Natural killer cell (primary cell): Measurements from ENCODE around the gene PLVAP. TPM values are rescaled to one million over a fixed set of nuclear protein-coding genes. Genes with fewer than 3 reads are reported as not detected.
"Not testable (repeated sequence)": the region's sequence is repeated elsewhere in the genome, so short reads cannot be mapped to it uniquely, and the experiment has no call there.

Experiments
- ATAC-seq, 3 donors: fragments of 150-1000 bp in 2 of 3; fragments of 200-7000 bp in 1 of 3; cut with Tn5 transposase; 1 replicate in 1 of 3; 2 replicates in 2 of 3; pipeline ENCODE4 v1.10.0; 2021; ENCODE audit warnings: mild to moderate bottlenecking in 2 of 3, moderate library complexity in 2 of 3
- DNase-seq, 2 donors: peaks; one replicate each; pipeline versions ENCODE4 v3.0.0 to v3.0.0-alpha.2; 2013 to 2021; ENCODE audit warnings: mixed read lengths in 1 of 2
- H3K27ac ChIP-seq: one replicate; pipeline ENCODE4 v1.5.1; 2013; ENCODE audit warnings: mild to moderate bottlenecking, low read length
- H3K27me3 ChIP-seq: one replicate; pipeline ENCODE4 v1.6.1; 2013; ENCODE audit warnings: low read length; ENCODE audit not compliant: control insufficient read depth, insufficient read depth
- H3K36me3 ChIP-seq: one replicate; pipeline ENCODE4 v1.6.1; 2013; ENCODE audit warnings: low read length; ENCODE audit not compliant: control insufficient read depth, insufficient read depth
- H3K4me1 ChIP-seq: one replicate; pipeline ENCODE4 v1.6.1; 2013; ENCODE audit warnings: low read length; ENCODE audit not compliant: control insufficient read depth, insufficient read depth
- H3K4me3 ChIP-seq: one replicate; pipeline ENCODE4 v1.5.1; 2013; ENCODE audit warnings: low read length
- H3K9me3 ChIP-seq: one replicate; pipeline ENCODE4 v1.6.1; 2013; ENCODE audit warnings: low read length; ENCODE audit not compliant: control insufficient read depth, insufficient read depth
- H3K27ac Mint-ChIP-seq, 2 donors: one replicate each; pipeline ENCODE4 v1.8.0; 2022; ENCODE audit warnings: mild to moderate bottlenecking in 2 of 2, mixed read lengths in 2 of 2, moderate library complexity in 1 of 2
- H3K27me3 Mint-ChIP-seq, 2 donors: one replicate each; pipeline ENCODE4 v1.8.0; 2022; ENCODE audit warnings: low read depth in 2 of 2, mixed read lengths in 2 of 2
- H3K36me3 Mint-ChIP-seq: one replicate; pipeline ENCODE4 v1.8.0; 2022; ENCODE audit warnings: mixed read lengths
- H3K4me1 Mint-ChIP-seq, 2 donors: one replicate each; pipeline ENCODE4 v1.8.0; 2022; ENCODE audit warnings: mixed read lengths in 2 of 2
- H3K4me3 Mint-ChIP-seq: one replicate; pipeline ENCODE4 v1.8.0; 2022; ENCODE audit warnings: mild to moderate bottlenecking, moderate library complexity, mixed read lengths
- H3K9me3 Mint-ChIP-seq, 2 donors: one replicate each; pipeline ENCODE4 v1.8.0; 2022; ENCODE audit warnings: mixed read lengths in 2 of 2
- WGBS: methylation state at CpG from one replicate; pipeline ENCODE4 v1.1.7; 2013; ENCODE audit warnings: missing lambda C conversion rate; ENCODE audit not compliant: insufficient coverage; 5-methylcytosine and 5-hydroxymethylcytosine counted together
- intact Hi-C: fragments of 100-400 bp; cut with micrococcal nuclease; formaldehyde crosslinking; loops from one replicate; pipeline ENCODE4 v1.14.2; 2022
- total RNA-seq, 4 donors: library from RNA; stranded (reverse); fragments of 120-200 nt in 1 of 4; gene quantifications; one replicate each; pipeline versions ENCODE4 v1.2.3 to v1.2.4, GENCODE V29; 2013 to 2022
- TF ChIP-seq, protein P1 (sequence below): fragments of 200-600 bp; IDR thresholded peaks from one replicate; pipeline ENCODE4 v1.8.0; 2022; ENCODE audit warnings: antibody characterized with exemption

Gene PLVAP
- total RNA-seq, 3 donors from 2014 or later (not counting 1 experiment from before 2014, with no cell fraction given), result 0.33 to 0.53 TPM; not detected in 1

GRCh38 chr19:17370026-17370587, 7.0 kb downstream of the PLVAP start:
- Histone ChIP-seq H3K4me1 (peaks cover 6% of the 10 kb centered on the region), H3K27me3 (no peaks in the 10 kb centered on the region), H3K4me3 (no peak overlapping the region), H3K36me3 (no peaks in the 10 kb centered on the region), H3K9me3 (no peaks in the 10 kb centered on the region), H3K27ac (no peak overlapping the region)
- Mint-ChIP-seq H3K27me3 (peaks cover 0 to 7% of the 10 kb centered on the region in 2 donors), H3K4me1 (peaks cover 0 to 6% of the 10 kb centered on the region in 2 donors), H3K36me3 (no peaks in the 10 kb centered on the region), H3K9me3 (no peaks in the 10 kb centered on the region), H3K4me3 (no peak overlapping the region), H3K27ac (no peak overlapping the region)
- 13% methylated on average over 6 of the region's 8 CpGs for WGBS
- ATAC-seq (peak; percentile 32 to 74 (median 55)), DNase-seq (no peak)
- TF ChIP-seq, protein P1, sequence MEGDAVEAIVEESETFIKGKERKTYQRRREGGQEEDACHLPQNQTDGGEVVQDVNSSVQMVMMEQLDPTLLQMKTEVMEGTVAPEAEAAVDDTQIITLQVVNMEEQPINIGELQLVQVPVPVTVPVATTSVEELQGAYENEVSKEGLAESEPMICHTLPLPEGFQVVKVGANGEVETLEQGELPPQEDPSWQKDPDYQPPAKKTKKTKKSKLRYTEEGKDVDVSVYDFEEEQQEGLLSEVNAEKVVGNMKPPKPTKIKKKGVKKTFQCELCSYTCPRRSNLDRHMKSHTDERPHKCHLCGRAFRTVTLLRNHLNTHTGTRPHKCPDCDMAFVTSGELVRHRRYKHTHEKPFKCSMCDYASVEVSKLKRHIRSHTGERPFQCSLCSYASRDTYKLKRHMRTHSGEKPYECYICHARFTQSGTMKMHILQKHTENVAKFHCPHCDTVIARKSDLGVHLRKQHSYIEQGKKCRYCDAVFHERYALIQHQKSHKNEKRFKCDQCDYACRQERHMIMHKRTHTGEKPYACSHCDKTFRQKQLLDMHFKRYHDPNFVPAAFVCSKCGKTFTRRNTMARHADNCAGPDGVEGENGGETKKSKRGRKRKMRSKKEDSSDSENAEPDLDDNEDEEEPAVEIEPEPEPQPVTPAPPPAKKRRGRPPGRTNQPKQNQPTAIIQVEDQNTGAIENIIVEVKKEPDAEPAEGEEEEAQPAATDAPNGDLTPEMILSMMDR, result no peak
- intact Hi-C loops, result no loop called here

DNA sequence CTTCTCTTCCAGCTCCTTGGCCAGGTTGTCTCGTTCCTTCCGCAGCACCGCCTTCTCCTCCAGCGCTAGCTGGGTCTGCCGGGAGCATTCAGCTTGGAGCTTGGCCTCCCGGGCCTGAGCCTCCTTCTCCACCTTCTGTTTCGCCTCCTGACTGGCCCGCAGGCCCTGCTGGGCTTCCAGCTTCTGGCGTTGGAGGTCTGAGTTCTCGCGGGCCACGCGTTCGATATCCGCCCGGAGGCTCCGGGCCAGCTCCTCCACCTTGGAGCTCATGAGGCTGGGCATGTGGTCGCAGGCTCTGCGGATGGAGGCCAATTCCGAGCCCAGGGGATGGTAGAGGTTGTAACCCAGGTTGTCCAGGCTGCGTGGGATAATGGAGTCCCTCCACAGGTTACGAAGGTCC, 11.8 kb downstream of the PLVAP start:
- Mint-ChIP-seq H3K27ac (no peak overlapping the region), H3K4me1 (peaks cover 0 to 6% of the 10 kb centered on the region in 2 donors), H3K4me3 (no peak overlapping the region), H3K27me3 (peaks cover 0 to 7% of the 10 kb centered on the region in 2 donors), H3K36me3 (no peaks in the 10 kb centered on the region), H3K9me3 (no peaks in the 10 kb centered on the region)
- Histone ChIP-seq H3K27ac (no peak overlapping the region), H3K4me1 (peaks cover 6% of the 10 kb centered on the region), H3K27me3 (no peaks in the 10 kb centered on the region), H3K36me3 (no peaks in the 10 kb centered on the region), H3K9me3 (no peaks in the 10 kb centered on the region), H3K4me3 (no peak overlapping the region)
- intact Hi-C loops, result no loop called here
- TF ChIP-seq, protein P1, result no peak
- no peak for DNase-seq
- 96% methylated on average over 22 of the region's 22 CpGs for WGBS
- ATAC-seq, result no peak

GRCh38 chr19:17363852-17364605, 13.1 kb downstream of the PLVAP start:
- H3K4me1 ChIP-seq, H3K27ac Mint-ChIP-seq, H3K36me3 ChIP-seq, ATAC-seq, H3K4me3 ChIP-seq, H3K36me3 Mint-ChIP-seq, intact Hi-C loops, H3K9me3 Mint-ChIP-seq, H3K27me3 ChIP-seq, H3K27me3 Mint-ChIP-seq, H3K4me3 Mint-ChIP-seq, DNase-seq, H3K9me3 ChIP-seq, H3K4me1 Mint-ChIP-seq, H3K27ac ChIP-seq: not testable (repeated sequence)
- 96% methylated on average over 15 of the region's 20 CpGs for WGBS

GRCh38 chr19:17359905-17360800, 17.0 kb downstream of the PLVAP start:
- Histone ChIP-seq H3K9me3 (no peaks in the 10 kb centered on the region), H3K4me1 (no peaks in the 10 kb centered on the region), H3K36me3 (no peaks in the 10 kb centered on the region), H3K4me3 (no peak overlapping the region), H3K27ac (no peak overlapping the region), H3K27me3 (no peaks in the 10 kb centered on the region)
- H3K4me3 Mint-ChIP-seq, result no peak overlapping the region
- H3K27ac Mint-ChIP-seq, result no peak overlapping the region
- no peaks in the 10 kb centered on the region for H3K9me3 Mint-ChIP-seq
- no peaks in the 10 kb centered on the region for H3K4me1 Mint-ChIP-seq
- 89% methylated on average over 6 of the region's 6 CpGs for WGBS
- no peaks in the 10 kb centered on the region for H3K36me3 Mint-ChIP-seq
- DNase-seq, result no peak
- TF ChIP-seq, protein P1, result no peak
- peaks cover 0 to 5% of the 10 kb centered on the region in 2 donors for H3K27me3 Mint-ChIP-seq
- intact Hi-C loops, result no loop called here
- ATAC-seq, result peak in 1 of 3 donors; percentile 10
